Neural progenitor cell (in vitro differentiated cells): Measurements from ENCODE around the gene SMPD1. TPM values are rescaled to one million over a fixed set of nuclear protein-coding genes. Genes with fewer than 3 reads are reported as not detected.

Experiments used
- DNase-seq: peaks from one replicate; pipeline ENCODE4 v3.0.0-alpha.2; 2016; ENCODE audit warnings: low spot score
- H2AFZ ChIP-seq: fragments of 200-600 bp; sonication (generic); replicated peaks from 2 replicates; pipeline ENCODE4 v1.6.1; 2016; ENCODE audit warnings: antibody characterized with exemption
- H3F3A ChIP-seq: fragments of 200-600 bp; sonication (generic); 2 replicates; pipeline ENCODE4 v1.6.1; 2016; ENCODE audit warnings: antibody characterized with exemption, low read depth
- H3K27ac ChIP-seq: fragments of 200-600 bp; sonication (generic); 2 replicates; pipeline ENCODE4 v1.5.1; 2016; ENCODE audit warnings: mild to moderate bottlenecking
- H3K27me3 ChIP-seq: fragments of 200-600 bp; sonication (generic); 2 replicates; pipeline ENCODE4 v1.6.1; 2016; ENCODE audit warnings: mild to moderate bottlenecking, moderate library complexity
- H3K36me3 ChIP-seq: fragments of 200-600 bp; sonication (generic); 2 replicates; pipeline ENCODE4 v1.5.1; 2016
- H3K4me1 ChIP-seq: fragments of 200-600 bp; sonication (generic); 2 replicates; pipeline ENCODE4 v1.6.1; 2016; ENCODE audit warnings: mixed run types
- H3K4me2 ChIP-seq: fragments of 200-600 bp; sonication (generic); 2 replicates; pipeline ENCODE4 v1.6.1; 2016
- H3K4me3 ChIP-seq: fragments of 200-600 bp; sonication (generic); 2 replicates; pipeline ENCODE4 v1.5.1; 2016
- H3K79me2 ChIP-seq: fragments of 200-600 bp; sonication (generic); 2 replicates; pipeline ENCODE4 v1.6.1; 2016; ENCODE audit warnings: low read depth
- H3K9ac ChIP-seq: fragments of 200-600 bp; sonication (generic); 2 replicates; pipeline ENCODE4 v1.6.1; 2016
- H3K9me3 ChIP-seq: fragments of 200-600 bp; sonication (generic); 2 replicates; pipeline ENCODE4 v1.5.1; 2016; ENCODE audit warnings: low read depth
- H4K20me1 ChIP-seq: fragments of 200-600 bp; sonication (generic); 2 replicates; pipeline ENCODE4 v1.6.1; 2016; ENCODE audit warnings: low read depth
- H3K27ac Mint-ChIP-seq: 3 replicates; pipeline ENCODE4 v1.8.0; 2021; ENCODE audit warnings: mixed read lengths
- H3K27me3 Mint-ChIP-seq: 2 replicates; pipeline ENCODE4 v1.8.0; 2022; ENCODE audit warnings: low read depth, mild to moderate bottlenecking, inconsistent platforms, moderate library complexity, mixed read lengths; ENCODE audit not compliant: insufficient read depth
- H3K36me3 Mint-ChIP-seq: 3 replicates; pipeline ENCODE4 v1.8.0; 2021; ENCODE audit warnings: mixed read lengths
- H3K4me1 Mint-ChIP-seq: 3 replicates; pipeline ENCODE4 v1.8.0; 2021; ENCODE audit warnings: mixed read lengths
- H3K4me3 Mint-ChIP-seq: 3 replicates; pipeline ENCODE4 v1.8.0; 2021; ENCODE audit warnings: mild to moderate bottlenecking, moderate library complexity, mixed read lengths
- H3K9me3 Mint-ChIP-seq: 3 replicates; pipeline ENCODE4 v1.8.0; 2020; ENCODE audit warnings: mixed read lengths
- CTCF ChIP-seq: fragments of 200-600 bp; sonication (generic); IDR thresholded peaks from 2 replicates; pipeline ENCODE4 v1.5.1; 2017; ENCODE audit warnings: antibody characterized with exemption, mild to moderate bottlenecking
- EZH2 ChIP-seq: fragments of 200-600 bp; sonication (generic); IDR thresholded peaks from 2 replicates; pipeline ENCODE4 v1.6.1; 2017; ENCODE audit warnings: antibody characterized with exemption, mild to moderate bottlenecking, moderate library complexity
- EZH2phosphoT487 ChIP-seq: fragments of 200-600 bp; sonication (generic); IDR thresholded peaks from 2 replicates; pipeline ENCODE4 v1.6.1; 2017; ENCODE audit warnings: antibody characterized with exemption
- total RNA-seq: library from RNA; depleted of rRNA; stranded (reverse); fragments of >200 nt; gene quantifications from 2 replicates; pipeline ENCODE4 v1.2.3, GENCODE V29; 2015; ENCODE audit warnings: low replicate concordance

Gene SMPD1
- total RNA-seq, 1 donor from 2014 or later: 11.3 TPM

DNA sequence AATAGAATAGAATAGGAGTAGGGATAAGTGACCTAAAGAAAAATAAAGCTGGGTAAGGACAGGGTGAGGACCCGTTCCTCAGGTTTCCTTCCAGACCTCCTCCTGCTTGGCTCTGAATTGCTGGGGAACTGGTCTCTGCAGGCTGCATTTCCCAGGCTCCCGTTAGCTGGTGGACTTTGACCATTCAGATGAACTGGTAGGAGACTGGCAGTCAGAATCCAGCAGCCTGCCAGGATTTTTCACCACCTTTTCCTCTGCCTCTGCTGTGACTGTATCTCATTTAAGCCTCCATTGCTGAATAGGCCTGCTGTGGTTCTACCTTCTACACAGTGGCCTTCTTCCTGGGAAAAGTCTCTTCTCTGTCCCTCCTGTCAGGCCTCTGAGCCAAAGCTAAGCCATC lies 24.6 kb upstream of the SMPD1 start:
- no peaks in the 10 kb centered on the region for H3K9me3 Mint-ChIP-seq
- Histone ChIP-seq H3K27me3 (no peaks in the 10 kb centered on the region), H2AFZ (no peak overlapping the region), H3K27ac (no peak overlapping the region), H3K9ac (no peak overlapping the region), H3K79me2 (no peaks in the 10 kb centered on the region), H3K4me2 (no peak overlapping the region), H3K36me3 (no peaks in the 10 kb centered on the region), H3F3A (no peaks in the 10 kb centered on the region), H3K4me1 (peaks cover 7% of the 10 kb centered on the region), H4K20me1 (no peaks in the 10 kb centered on the region), H3K4me3 (no peak overlapping the region), H3K9me3 (no peaks in the 10 kb centered on the region)
- H3K27ac Mint-ChIP-seq: no peak overlapping the region
- DNase-seq: no peak
- H3K4me1 Mint-ChIP-seq: peaks cover 3% of the 10 kb centered on the region
- H3K27me3 Mint-ChIP-seq: no peaks in the 10 kb centered on the region
- H3K36me3 Mint-ChIP-seq: no peaks in the 10 kb centered on the region
- TF ChIP-seq EZH2 (no peak), CTCF (no peak), EZH2phosphoT487 (no peak)
- H3K4me3 Mint-ChIP-seq: no peak overlapping the region

- Histone ChIP-seq H2AFZ (no peak overlapping the region), H3K79me2 (no peaks in the 10 kb centered on the region), H3K27me3 (no peaks in the 10 kb centered on the region), H3K4me2 (no peak overlapping the region), H3K9me3 (no peaks in the 10 kb centered on the region), H3K36me3 (no peaks in the 10 kb centered on the region), H3K4me1 (peaks cover 7% of the 10 kb centered on the region), H3K9ac (no peak overlapping the region), H3K4me3 (no peak overlapping the region), H4K20me1 (no peaks in the 10 kb centered on the region), H3F3A (no peaks in the 10 kb centered on the region), H3K27ac (no peak overlapping the region)
- Mint-ChIP-seq H3K27me3 (peaks cover 3% of the 10 kb centered on the region), H3K4me3 (no peak overlapping the region), H3K36me3 (no peaks in the 10 kb centered on the region), H3K9me3 (no peaks in the 10 kb centered on the region), H3K4me1 (no peaks in the 10 kb centered on the region), H3K27ac (no peak overlapping the region)
- no peak for DNase-seq
- TF ChIP-seq EZH2phosphoT487: no peak
- TF ChIP-seq CTCF: no peak
- TF ChIP-seq EZH2: no peak
These were observed 18.4 kb upstream of the SMPD1 start for GRCh38 chr11:6371825-6372224.

- Histone ChIP-seq H3K4me1 (no peaks in the 10 kb centered on the region), H3K36me3 (no peaks in the 10 kb centered on the region), H3K9me3 (no peaks in the 10 kb centered on the region), H3K27ac (no peak overlapping the region), H3F3A (no peaks in the 10 kb centered on the region), H3K9ac (no peak overlapping the region), H2AFZ (no peak overlapping the region), H3K4me2 (no peak overlapping the region), H3K79me2 (no peaks in the 10 kb centered on the region), H3K4me3 (no peak overlapping the region), H3K27me3 (no peaks in the 10 kb centered on the region), H4K20me1 (no peaks in the 10 kb centered on the region)
- H3K36me3 Mint-ChIP-seq: no peaks in the 10 kb centered on the region
- H3K27ac Mint-ChIP-seq: no peak overlapping the region
- no peak for TF ChIP-seq EZH2phosphoT487
- TF ChIP-seq EZH2: no peak
- no peak for TF ChIP-seq CTCF
- H3K9me3 Mint-ChIP-seq: no peaks in the 10 kb centered on the region
- DNase-seq: no peak
- no peaks in the 10 kb centered on the region for H3K4me1 Mint-ChIP-seq
- peaks cover 8% of the 10 kb centered on the region for H3K27me3 Mint-ChIP-seq
- H3K4me3 Mint-ChIP-seq: no peak overlapping the region
These were observed 12.2 kb upstream of the SMPD1 start for GRCh38 chr11:6377902-6378639.
